Mesenteric fat pad (tissue), 1 donor: Measurements from ENCODE around the gene FUT1. TPM values are rescaled to one million over a fixed set of nuclear protein-coding genes. Genes with fewer than 3 reads are reported as not detected.
"Not testable (repeated sequence)": the region's sequence is repeated elsewhere in the genome, so short reads cannot be mapped to it uniquely, and the experiment has no call there.

Experiments
- DNase-seq: peaks from one replicate; pipeline ENCODE4 v3.0.0-alpha.2; 2020; ENCODE audit warnings: low spot score
- total RNA-seq: library from RNA; stranded (reverse); fragmentation: NEBNext Ultra II Directional; extraction: Animal tissue kit (Norgen Biotek cat#: 25700); gene quantifications from one replicate; pipeline ENCODE4 v1.2.1, GENCODE V29; 2021
- donor health status: DM: yes; HTN: yes; CAD: no.

Gene FUT1
- total RNA-seq, 1 donor from 2014 or later = 5.7 TPM

DNA sequence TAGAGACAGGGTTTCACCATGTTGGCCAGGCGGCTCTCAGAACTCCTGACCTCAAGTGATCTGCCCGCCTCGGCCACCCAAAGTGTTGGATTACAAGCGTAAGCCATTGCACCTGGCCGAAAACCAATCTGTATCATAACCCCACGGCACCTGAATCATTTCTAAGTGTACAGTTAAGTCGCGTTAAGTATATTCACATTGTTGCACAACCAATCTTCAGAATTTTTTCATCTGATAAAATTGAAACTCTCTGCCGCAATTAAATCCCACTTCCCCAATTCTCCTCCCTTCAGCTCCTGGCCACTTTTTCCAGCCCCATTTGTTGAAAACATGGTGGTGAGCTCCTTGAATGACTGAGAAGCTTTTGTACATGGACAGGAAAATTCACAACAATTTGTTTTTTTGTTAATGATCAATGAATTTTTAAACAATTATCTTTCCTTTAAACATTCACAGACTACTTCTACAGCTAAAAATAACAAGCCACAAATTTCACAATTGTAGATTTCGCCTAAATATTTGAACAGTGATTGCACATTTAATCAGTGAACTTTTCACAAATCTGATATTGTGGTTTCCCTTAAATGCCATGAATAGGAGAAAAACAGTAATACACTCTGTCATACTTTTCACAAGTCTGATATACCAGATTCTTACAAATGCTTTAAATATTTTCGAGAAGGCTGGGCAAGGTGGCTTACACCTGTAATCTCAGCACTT is 16.7 kb upstream of the FUT1 start:
- no peak for DNase-seq

DNA sequence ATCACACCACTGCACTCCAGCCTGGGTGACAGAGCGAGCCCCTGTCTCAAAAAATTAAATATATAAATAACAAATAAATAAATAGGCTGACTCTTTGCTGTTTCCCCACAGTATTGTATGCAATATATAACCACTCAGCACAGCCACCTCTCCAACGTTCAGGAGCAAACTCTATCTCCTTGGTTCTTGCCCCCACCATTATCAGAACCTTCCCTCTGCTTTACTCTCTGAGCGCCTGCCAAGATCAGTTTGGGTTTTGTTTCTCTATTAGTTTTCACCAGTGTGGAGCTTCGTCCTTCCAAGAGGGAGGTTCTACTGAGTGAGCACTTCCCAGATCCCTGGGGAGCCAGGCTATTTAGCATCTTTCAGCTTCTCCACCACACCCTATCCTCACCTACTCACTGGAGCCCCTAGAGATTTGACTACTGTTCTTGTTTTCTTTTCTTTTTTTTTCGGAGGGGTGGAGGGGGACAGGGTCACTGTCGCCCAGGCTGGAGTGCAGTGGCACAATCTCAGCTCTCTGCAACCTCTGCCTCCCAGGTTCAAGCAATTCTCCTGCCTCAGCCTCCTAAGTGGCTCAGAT is 15.8 kb upstream of the FUT1 start:
- not testable (repeated sequence) for DNase-seq

DNA sequence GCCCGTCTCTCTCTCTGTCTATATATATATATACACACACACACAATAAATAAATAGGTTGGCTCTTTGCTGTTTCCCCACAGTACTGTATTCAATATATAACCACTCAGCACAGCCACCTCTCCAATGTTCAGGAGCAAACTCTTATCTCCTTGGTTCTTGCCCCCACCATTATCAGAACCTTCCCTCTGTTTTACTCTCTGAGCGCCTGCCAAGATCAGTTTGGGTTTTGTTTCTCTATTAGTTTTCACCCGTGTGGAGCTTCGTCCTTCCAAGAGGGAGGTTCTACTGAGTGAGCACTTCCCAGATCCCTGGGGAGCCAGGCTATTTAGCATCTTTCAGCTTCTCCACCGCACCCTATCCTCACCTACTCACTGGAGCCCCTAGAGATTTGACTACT is 13.4 kb upstream of the FUT1 start:
- DNase-seq = not testable (repeated sequence)

DNA sequence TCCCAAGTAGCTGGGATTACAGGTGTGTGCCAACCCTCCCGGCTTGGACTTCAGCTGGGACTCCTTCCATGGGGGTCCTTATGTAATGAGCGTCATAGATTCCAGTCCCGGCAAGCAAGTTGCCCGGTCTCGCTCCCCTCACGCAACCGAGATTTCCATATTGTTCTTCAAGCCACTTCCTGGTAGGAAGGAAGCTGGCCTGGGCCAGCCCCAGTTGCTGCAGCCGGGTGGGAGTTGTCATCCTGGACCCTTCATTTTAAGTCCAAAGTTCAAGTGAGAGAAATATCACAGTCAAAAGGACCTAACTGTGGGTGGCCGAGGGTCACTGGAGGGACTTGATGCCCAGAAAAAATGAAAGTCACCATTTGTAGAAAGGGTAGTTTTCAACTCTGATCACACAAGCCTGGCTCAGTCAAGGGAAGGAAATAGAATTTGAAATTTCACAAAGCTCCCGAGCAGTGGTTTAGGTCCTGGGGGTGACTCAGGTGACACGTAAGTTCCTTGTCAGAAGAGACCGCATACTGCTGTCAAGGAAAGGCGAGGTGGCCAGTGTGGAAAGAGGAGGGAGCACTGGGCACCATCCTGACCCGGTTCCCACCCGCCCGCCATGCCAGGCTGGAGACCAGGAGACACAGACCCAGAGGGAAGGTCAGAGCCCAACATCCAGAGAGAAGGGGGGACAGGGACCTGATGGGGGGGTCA is 8.2 kb upstream of the FUT1 start:
- DNase-seq = no peak

DNA sequence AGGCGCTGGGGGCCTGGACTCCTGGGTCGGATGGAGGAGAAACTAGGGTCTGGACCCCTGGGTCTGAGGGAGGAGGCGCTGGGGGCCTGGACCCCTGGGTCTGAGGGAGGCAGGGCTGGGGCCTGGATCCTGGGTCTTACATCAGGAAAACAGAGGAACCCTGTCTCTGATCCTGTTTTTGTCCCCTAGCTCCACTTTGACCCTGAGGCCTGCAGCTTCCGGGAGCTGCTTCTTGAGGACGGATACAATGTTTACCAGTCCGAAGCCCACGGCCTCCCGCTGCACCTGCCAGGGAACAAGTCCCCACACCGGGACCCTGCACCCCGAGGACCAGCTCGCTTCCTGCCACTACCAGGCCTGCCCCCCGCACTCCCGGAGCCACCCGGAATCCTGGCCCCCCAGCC is 5.3 kb upstream of the FUT1 start:
- no peak for DNase-seq

DNA sequence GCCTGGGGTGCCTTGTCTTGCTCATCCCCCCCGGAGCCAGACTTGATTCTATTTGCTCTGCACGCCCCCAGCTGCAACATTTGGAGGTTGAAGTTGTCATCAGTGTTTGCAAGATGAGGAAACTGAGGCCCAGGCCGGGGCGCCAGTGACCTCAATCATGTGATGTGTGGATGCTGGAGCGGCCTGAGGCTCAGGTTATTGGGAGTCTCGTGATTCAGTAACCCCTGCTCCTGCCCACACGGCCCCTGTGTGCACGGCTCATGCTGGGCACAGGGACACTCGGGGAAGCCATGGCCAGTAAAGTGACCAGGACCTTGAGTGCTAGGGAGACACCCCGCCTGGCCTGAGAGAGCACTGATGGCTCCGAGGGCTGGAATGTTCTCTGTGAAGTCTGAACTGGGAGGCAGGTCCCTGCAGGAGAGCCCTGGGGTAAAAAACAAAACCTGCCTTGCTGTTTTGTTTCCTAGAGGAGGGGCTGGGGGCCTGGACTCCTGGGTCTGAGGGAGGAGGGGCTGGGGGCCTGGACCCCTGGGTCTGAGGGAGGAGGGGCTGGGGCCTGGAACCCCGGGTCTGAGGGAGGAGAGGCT is 4.7 kb upstream of the FUT1 start:
- no peak for DNase-seq

DNA sequence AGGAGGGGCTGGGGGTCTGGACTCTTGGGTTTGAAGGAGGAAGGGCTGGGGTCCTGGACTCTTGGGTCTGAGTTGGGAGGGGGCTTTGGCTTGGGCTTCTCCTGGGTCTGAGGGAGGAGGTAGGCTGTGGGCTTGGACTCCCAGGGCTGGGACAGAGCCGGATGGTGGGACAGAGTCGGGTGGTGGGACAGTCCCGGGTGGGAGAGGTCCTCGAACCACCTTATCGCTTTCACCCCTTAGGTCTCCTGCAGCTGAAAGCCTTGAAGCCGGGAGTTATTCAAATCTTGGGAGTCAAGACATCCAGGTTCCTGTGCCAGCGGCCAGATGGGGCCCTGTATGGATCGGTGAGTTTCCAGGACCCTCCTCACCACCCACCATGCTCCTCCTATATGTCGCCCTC is 4.2 kb upstream of the FUT1 start:
- DNase-seq = no peak

DNA sequence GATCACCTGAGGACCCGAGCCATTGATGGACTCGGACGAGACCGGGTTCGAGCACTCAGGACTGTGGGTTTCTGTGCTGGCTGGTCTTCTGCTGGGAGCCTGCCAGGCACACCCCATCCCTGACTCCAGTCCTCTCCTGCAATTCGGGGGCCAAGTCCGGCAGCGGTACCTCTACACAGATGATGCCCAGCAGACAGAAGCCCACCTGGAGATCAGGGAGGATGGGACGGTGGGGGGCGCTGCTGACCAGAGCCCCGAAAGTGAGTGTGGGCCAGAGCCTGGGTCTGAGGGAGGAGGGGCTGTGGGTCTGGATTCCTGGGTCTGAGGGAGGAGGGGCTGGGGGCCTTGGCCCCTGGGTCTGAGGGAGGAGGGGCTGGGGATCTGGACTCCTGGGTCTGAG is 3.8 kb upstream of the FUT1 start:
- no peak for DNase-seq

DNA sequence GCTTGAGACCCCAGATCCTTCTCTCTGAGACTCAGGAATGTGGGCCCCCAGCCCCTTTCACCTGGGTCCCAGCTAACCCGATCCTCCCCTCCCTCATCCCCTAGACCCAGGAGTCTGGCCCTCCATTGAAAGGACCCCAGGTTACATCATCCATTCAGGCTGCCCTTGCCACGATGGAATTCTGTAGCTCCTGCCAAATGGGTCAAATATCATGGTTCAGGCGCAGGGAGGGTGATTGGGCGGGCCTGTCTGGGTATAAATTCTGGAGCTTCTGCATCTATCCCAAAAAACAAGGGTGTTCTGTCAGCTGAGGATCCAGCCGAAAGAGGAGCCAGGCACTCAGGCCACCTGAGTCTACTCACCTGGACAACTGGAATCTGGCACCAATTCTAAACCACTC is 3.3 kb upstream of the FUT1 start:
- no peak for DNase-seq

DNA sequence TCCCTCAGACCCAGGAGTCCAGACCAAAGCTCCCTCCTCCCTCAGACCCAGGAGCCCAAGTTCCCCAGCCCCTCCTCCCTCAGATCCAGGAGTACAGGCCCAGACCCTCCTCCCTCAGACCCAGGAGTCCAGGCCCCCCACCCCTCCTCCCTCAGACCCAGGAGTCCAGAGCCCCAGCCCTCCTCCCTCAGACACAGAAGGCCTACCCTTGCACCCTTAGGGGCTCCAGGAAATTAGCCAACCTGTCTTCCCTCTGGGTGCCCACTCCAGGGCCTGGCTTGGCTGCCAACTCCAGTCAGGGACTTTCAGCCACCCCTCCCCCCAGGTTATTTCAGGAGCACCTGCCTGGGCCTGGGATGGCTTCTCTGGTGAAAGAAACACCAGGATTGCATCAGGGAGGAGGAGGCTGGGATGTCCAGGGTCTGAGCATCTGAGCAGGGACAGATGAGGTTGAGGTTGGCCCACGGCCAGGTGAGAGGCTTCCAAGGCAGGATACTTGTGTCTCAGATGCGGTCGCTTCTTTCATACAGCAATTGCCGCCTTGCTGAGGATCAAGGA is 2.7 kb upstream of the FUT1 start, which contains the start of gene FGF21:
Gene FGF21, plus strand, starts transcription at position 441 of the 558 bp plus-strand sequence. CDS start 713 bp downstream, outside the sequence.
- no peak for DNase-seq

DNA sequence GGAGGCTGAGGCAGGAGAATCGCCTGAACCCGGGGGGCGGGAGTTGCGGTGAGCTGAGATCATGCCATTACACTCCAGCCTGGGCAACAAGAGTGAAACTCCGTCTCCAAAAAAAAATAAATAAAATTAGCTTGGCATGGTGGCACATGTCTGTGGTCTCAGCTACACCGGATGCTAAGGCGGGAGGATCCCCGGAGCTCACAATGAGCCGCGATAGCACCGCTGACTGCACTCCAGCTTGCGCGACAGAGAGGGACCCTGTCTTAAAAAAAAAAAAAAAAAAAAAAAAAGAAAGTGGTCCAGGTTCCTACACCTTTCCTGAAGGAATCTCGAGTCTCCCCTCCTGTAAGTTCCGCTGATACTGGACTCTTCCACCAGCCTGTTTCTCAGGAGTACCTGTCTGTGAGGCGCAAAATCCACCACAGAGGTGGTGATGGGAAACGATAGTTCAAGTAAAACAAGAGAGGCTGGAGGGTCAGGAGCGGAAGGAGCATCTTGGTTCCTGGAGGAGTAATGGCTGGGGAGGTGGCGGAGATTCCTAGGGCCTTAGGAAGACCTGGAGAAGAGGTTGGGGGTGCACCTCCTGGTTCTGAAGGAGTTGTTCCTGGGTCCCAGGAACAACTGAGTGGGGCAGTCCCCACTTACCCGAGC is 471 bp downstream of the FUT1 start:
- no peak for DNase-seq

DNA sequence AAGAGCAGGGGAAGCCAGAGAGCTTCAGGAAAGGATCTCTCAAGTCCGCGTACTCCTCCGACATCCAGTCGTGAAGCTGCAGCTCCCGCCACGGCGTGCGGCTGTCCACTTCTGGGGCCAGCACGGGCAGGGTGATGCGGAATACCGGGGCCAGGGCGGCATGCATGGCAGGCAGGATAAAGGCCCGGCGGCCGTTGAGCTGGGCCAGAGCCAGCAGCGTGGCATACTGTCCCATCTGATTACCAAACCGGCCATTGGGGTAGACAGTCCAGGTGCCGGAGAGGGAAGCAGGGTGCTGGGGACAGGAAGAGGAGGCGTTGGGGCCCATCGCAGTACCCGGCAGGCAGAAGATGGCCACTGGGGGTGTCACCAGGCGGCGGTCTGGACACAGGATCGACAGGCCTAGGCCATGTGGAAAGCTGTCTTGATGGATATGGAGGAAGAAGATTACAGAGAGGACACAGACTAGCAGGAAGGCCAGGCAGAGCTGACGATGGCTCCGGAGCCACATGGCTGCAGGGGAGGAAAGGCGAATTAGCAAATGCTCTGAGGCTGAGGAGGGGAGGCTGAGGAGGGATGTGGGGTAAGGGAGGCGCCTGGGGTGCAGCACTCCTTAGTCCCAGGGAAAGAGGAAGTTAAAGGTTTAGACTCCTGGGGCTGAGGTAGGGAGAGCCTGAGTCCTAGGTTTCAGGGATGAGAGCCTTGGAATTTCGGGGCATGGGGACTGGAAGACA is 1.5 kb downstream of the FUT1 start:
- DNase-seq = no peak

DNA sequence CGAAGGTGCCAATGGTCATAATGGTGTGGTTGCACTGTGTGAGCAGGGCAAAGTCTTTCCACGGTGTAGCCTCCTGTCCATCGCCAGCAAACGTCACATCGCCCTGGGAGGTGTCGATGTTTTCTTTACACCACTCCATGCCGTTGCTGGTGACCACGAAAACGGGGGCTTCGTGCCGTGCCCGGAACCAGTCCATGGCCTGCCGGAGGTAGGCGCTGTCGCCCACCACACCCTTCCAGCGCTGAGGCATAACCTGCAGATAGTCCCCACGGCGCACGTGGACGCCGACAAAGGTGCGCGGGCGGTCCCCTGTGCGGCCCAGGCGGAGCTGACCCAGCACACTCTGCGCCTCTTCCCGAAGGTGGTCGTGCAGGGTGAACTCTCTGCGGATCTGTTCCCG is 2.1 kb downstream of the FUT1 start:
- DNase-seq = no peak

DNA sequence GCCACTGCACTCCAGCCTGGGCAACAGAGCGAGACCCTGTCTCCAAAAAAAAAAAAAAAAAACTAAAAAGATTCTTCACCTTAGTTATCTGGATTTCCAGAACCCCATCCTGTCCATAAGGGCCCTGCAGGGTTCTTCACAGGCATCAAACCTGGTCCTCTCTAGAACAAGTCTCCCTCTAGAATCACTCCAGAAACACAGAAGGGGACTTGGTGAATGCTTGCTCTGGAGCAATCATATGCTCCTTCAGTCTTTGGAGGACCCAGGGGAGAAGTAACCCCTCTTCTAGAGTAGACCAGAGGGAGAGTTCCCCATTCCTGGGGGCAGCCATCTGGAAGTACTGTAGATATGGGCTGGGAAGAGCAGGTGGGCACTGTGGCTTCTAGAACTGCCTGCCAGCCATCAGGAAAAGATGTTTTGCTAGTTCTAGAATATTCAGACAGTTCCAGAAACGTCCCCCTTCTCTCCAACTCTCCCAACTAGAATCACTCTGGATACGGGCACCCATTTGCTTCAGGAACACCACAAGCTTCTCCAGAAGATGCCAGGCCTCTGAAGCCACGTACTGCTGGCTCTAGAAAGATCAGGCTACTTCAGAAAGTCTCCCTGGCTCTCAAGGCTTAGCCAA is 2.8 kb downstream of the FUT1 start:
- DNase-seq = no peak

DNA sequence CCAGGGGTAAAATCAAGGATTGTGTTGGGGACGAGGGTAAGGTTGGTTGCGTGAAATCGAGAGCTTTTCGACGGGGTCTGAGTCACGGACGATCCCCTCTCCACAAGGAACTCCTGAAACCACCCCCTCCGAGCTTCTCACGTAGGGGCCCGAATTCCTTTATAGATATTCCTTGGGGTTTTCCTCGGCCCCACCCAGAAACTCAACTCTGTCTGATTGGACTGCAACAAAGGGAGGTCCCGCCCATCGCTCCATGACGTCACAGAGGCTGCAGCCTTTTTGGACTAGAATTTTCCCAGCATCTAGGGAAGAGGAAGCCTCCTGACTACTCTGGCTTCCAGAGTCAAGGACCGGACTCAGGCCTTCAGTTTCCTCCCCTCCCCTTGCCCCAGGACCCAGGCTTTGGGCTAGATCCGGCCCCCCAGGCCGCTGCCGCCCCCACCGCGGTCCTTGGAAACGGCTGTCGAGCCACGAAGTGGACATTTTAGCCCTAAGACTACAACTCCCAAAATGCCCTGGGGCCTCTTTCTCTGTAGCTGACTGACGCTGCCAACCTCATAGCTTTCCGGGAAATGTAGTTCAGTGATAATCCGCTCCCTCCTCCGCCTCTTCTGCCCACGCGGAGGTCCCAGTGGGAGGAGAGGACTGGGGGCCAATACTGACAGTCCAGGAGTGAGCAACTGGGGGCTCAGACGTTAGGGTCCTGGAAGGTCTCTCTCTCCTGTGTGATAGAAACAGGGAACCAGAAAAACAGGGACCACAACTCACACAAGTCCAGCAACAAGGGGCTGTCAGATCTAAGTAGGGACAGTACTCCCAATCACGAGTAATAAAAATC is 5.5 kb downstream of the FUT1 start, which contains the start of gene IZUMO1:
Gene IZUMO1, minus strand, starts transcription at position 172 of the 838 bp plus-strand sequence. CDS start 1,050 bp downstream, outside the sequence.
- no peak for DNase-seq

DNA sequence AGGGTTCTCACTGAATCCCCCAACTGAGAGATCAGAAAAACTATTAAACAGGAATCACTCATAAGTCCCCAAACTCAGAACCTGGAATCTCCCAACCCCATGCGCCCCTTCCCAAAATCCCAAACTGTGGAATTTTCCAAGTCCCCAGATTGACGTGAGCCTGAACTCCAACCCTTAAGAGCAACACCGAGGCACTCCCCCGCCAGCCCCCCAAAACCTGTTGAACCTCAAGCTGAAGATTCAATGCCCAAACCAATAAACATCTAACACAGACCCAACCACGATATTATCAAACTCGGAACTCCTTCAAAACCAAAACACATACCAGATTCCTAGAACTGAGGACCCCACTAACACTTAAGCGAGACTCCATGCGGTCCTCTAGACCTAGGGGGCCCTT is 6.3 kb downstream of the FUT1 start:
- no peak for DNase-seq

DNA sequence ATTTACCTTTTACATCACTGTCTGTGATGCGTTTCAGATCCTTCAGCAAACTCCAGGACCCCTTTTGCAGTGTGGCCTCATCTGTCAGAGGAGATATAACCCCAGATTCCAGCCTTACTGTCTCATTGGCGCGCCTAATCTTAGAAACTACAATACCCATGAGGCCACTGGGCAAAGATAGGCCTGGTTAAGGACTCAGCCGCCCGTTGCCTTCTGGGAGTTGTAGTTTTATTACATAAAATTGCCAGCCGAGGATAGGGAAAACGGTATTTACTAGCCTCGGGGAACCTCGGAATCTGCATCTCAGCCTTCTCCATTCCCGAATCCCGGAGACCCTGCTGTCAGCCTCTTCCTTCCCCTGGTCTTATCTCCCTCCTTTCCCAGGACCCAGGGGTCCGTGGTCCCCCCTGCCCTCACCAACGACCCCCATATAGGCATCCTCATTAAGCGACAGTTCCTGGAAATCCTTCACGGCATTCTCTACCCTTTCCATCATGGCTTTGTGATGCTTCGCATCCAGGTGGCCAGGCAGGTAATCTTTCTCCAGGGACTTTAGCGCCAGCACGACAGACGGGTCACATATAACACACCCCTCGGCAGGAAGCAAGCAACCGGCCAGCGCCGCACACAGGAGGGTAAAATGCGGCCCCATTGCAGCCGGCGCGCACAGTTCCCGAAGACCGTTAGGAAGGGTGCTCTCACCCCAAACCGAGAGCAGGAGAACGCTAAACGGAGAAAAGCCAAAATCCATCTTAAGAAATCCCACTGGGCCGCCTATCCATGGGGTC is 7.0 kb downstream of the FUT1 start:
- DNase-seq = no peak

DNA sequence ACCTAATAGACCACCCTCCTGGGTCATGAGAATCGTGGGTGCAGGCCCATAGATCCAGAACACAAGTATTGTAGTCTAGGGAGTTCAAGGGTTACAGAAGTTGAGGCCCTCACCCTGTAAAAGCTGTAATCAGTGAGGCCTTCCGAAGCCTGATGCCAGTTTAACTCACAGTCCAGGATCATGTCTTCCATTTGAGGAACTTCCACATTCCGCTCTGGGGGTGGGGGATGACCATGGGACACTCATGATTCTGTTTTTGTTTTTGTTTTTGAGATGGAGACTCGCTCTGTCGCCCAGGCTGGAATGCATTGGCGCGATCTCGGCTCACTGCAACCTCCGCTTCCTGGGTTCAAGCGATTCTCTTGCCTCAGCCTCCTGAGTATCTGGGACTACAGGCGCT is 10.3 kb downstream of the FUT1 start:
- no peak for DNase-seq
